Upper lobe of left lung (tissue), 6 donors: ENCODE data around the gene IGSF21. TPM values are rescaled to one million over a fixed set of nuclear protein-coding genes. Genes with fewer than 3 reads are reported as not detected.

ENCODE experiments used
- ATAC-seq, 2 donors: fragments of 200-7000 bp; cut with Tn5 transposase; one replicate each; pipeline ENCODE4 v1.9.1; 2022; ENCODE audit warnings: mild to moderate bottlenecking in 2 of 2, moderate library complexity in 2 of 2; ENCODE audit not compliant: low FRiP score in 2 of 2
- DNase-seq, 2 donors: peaks; one replicate each; pipeline ENCODE4 v3.0.0-alpha.2; 2019 to 2020
- H3K27ac ChIP-seq, 4 donors: fragments of 200-600 bp; sonication (generic); one replicate each; pipeline ENCODE4 v1.5.1; 2016 to 2019
- H3K27me3 ChIP-seq, 4 donors: fragments of 200-600 bp; sonication (generic); one replicate each; pipeline ENCODE4 v1.5.1; 2017 to 2019
- H3K36me3 ChIP-seq, 4 donors: fragments of 200-600 bp; sonication (generic); one replicate each; pipeline ENCODE4 v1.5.1; 2016 to 2019
- H3K4me1 ChIP-seq, 4 donors: fragments of 200-600 bp; sonication (generic); one replicate each; pipeline ENCODE4 v1.5.1; 2018 to 2019
- H3K4me3 ChIP-seq, 4 donors: fragments of 200-600 bp; sonication (generic); one replicate each; pipeline ENCODE4 v1.5.1; 2017 to 2019; ENCODE audit warnings: mild to moderate bottlenecking in 2 of 4, moderate library complexity in 1 of 4
- H3K9me3 ChIP-seq, 4 donors: fragments of 200-600 bp; sonication (generic); one replicate each; pipeline ENCODE4 v1.5.1; 2018 to 2019
- CTCF ChIP-seq, 6 experiments: fragments of 450-650 bp in 4 of 6; fragments of 200-600 bp in 2 of 6; sonication (generic) in 2 of 6; IDR thresholded peaks; one replicate each; pipeline ENCODE4 v1.5.1; 2016 to 2019; ENCODE audit warnings: antibody characterized with exemption in 6 of 6
- EP300 ChIP-seq, 4 donors: sonication (generic); formaldehyde crosslinking; IDR thresholded peaks; one replicate each; pipeline ENCODE4 v1.5.1; 2017; ENCODE audit warnings: antibody characterized with exemption in 4 of 4, control low read depth in 2 of 4
- POLR2A ChIP-seq, 4 donors: fragments of 450-650 bp; IDR thresholded peaks; one replicate each; pipeline ENCODE4 v1.5.1; 2016 to 2017; ENCODE audit warnings: antibody characterized with exemption in 4 of 4, mild to moderate bottlenecking in 2 of 4
- POLR2AphosphoS5 ChIP-seq, 2 donors: sonication (generic); formaldehyde crosslinking; IDR thresholded peaks; one replicate each; pipeline ENCODE4 v1.5.1; 2017; ENCODE audit warnings: antibody characterized with exemption in 2 of 2
- WGBS, 2 donors: methylation state at CpG; one replicate each; pipeline ENCODE4 v1.1.5; 2017 to 2018; 5-methylcytosine and 5-hydroxymethylcytosine counted together
- total RNA-seq, 6 donors: library from RNA; depleted of rRNA in 4 of 6; stranded (reverse); fragments of >200 nt in 4 of 6; gene quantifications; one replicate each; pipeline versions ENCODE4 v1.1.0 to v1.2.1, GENCODE V29; 2016 to 2021
- donor health status: DM: no; HTN: no; CAD: no; lungs with moderate emphysema.
- donor health status: DM: no; HTN: yes; CAD: no; lungs with severe emphysema.

The IGSF21 gene
- total RNA-seq, 6 donors from 2014 or later: 1.1 to 2.9 (median 2.0) TPM; not detected in 1

GRCh38 chr1:18104546-18105100 is 3.0 kb upstream of the IGSF21 start:
- no peak overlapping the region for H3K27ac ChIP-seq
- no peaks in the 10 kb centered on the region for H3K36me3 ChIP-seq
- TF ChIP-seq CTCF (IDR thresholded peaks at IDR 0.05) (no peak), POLR2A (IDR thresholded peaks at IDR 0.05) (no peak), POLR2AphosphoS5 (IDR thresholded peaks at IDR 0.05) (no peak), EP300 (IDR thresholded peaks at IDR 0.05) (no peak)
- peaks cover 0 to 24% (median 10%) of the 10 kb centered on the region in 4 donors for H3K27me3 ChIP-seq
- H3K9me3 ChIP-seq: no peaks in the 10 kb centered on the region
- H3K4me1 ChIP-seq: peaks cover 0 to 16% (median 0%) of the 10 kb centered on the region in 4 donors
- DNase-seq (no peak), ATAC-seq (peak in 1 of 2 donors; percentile 4)
- 43 to 57% methylated on average over 9 of the region's 9 CpGs for WGBS, 2 donors
- H3K4me3 ChIP-seq: no peak overlapping the region

GRCh38 chr1:18105196-18105595 is 2.4 kb upstream of the IGSF21 start:
- no peaks in the 10 kb centered on the region for H3K9me3 ChIP-seq
- H3K27ac ChIP-seq: no peak overlapping the region
- no peak for TF ChIP-seq CTCF (IDR thresholded peaks at IDR 0.05)
- TF ChIP-seq POLR2AphosphoS5 (IDR thresholded peaks at IDR 0.05): no peak
- no peak for TF ChIP-seq POLR2A (IDR thresholded peaks at IDR 0.05)
- no peak for TF ChIP-seq EP300 (IDR thresholded peaks at IDR 0.05)
- H3K4me3 ChIP-seq: no peak overlapping the region
- H3K27me3 ChIP-seq: peaks cover 0 to 30% (median 15%) of the 10 kb centered on the region in 4 donors
- H3K36me3 ChIP-seq: no peaks in the 10 kb centered on the region
- DNase-seq: no peak
- 88 to 90% methylated on average over 4 of the region's 4 CpGs for WGBS, 2 donors
- peaks cover 0 to 22% (median 4%) of the 10 kb centered on the region in 4 donors for H3K4me1 ChIP-seq
- no peak for ATAC-seq

- peaks cover 0 to 45% (median 28%) of the 10 kb centered on the region in 4 donors for H3K27me3 ChIP-seq
- H3K27ac ChIP-seq: no peak overlapping the region
- ATAC-seq (no peak), DNase-seq (no peak)
- peak overlapping the region in 2 of 4 donors; percentile 17 to 19 for H3K4me3 ChIP-seq
- H3K4me1 ChIP-seq: peaks cover 0 to 33% (median 15%) of the 10 kb centered on the region in 4 donors
- TF ChIP-seq CTCF (IDR thresholded peaks at IDR 0.05): no peak
- no peak for TF ChIP-seq POLR2A (IDR thresholded peaks at IDR 0.05)
- TF ChIP-seq POLR2AphosphoS5 (IDR thresholded peaks at IDR 0.05): no peak
- no peak for TF ChIP-seq EP300 (IDR thresholded peaks at IDR 0.05)
- 3 to 8% methylated on average over 20 to 26 of the region's 26 CpGs for WGBS, 2 donors
- no peaks in the 10 kb centered on the region for H3K9me3 ChIP-seq
- H3K36me3 ChIP-seq: no peaks in the 10 kb centered on the region
Observed at GRCh38 chr1:18108299-18109057, 880 bp downstream of the IGSF21 start.

- Histone ChIP-seq H3K4me3 (no peak overlapping the region), H3K36me3 (no peaks in the 10 kb centered on the region), H3K9me3 (no peaks in the 10 kb centered on the region), H3K4me1 (peaks cover 0 to 33% (median 15%) of the 10 kb centered on the region in 4 donors), H3K27ac (no peak overlapping the region), H3K27me3 (peaks cover 0 to 45% (median 28%) of the 10 kb centered on the region in 4 donors)
- WGBS, 2 donors: 3 to 11% methylated on average over 4 to 31 of the region's 32 CpGs
- peak in 1 of 2 donors; percentile 46 for DNase-seq
- ATAC-seq: no peak
- TF ChIP-seq POLR2A (IDR thresholded peaks at IDR 0.05): no peak
- no peak for TF ChIP-seq POLR2AphosphoS5 (IDR thresholded peaks at IDR 0.05)
- TF ChIP-seq CTCF (IDR thresholded peaks at IDR 0.05): no peak
- no peak for TF ChIP-seq EP300 (IDR thresholded peaks at IDR 0.05)
Observed at GRCh38 chr1:18109058-18109755, 1.6 kb downstream of the IGSF21 start.
